GM11168 (cell line): ENCODE measurements around the gene NTM.

Experiments
- in situ Hi-C: fragments of 300-500 bp; cut with MboI; formaldehyde crosslinking; loops from one replicate; pipeline ENCODE4 v1.12.0; 2022; ENCODE audit warnings: low sequenced_read_pairs; ENCODE audit not compliant: unreplicated experiment

NTM gene

DNA sequence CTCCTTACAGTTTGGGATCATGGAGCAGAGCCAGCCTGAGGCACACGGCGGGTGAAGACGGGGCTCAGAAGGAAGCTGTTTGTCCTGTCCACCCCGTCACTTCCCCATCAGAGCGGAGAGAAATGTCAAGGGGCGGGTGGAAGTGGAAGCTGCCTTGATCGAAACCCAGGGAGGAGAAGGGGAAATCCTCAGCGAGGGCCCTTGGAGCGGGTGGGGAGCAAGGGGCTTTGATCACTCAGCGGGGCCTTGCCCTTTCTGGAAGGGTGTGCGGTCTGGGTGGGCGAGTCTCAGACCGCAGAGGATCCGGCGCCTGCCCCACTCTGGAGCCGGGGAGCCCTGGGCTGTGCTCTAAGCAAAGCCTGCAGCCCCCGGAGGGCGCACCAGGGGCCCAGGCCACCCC lies 320.4 kb downstream of the NTM start:
- in situ Hi-C loops = no loop called here

DNA sequence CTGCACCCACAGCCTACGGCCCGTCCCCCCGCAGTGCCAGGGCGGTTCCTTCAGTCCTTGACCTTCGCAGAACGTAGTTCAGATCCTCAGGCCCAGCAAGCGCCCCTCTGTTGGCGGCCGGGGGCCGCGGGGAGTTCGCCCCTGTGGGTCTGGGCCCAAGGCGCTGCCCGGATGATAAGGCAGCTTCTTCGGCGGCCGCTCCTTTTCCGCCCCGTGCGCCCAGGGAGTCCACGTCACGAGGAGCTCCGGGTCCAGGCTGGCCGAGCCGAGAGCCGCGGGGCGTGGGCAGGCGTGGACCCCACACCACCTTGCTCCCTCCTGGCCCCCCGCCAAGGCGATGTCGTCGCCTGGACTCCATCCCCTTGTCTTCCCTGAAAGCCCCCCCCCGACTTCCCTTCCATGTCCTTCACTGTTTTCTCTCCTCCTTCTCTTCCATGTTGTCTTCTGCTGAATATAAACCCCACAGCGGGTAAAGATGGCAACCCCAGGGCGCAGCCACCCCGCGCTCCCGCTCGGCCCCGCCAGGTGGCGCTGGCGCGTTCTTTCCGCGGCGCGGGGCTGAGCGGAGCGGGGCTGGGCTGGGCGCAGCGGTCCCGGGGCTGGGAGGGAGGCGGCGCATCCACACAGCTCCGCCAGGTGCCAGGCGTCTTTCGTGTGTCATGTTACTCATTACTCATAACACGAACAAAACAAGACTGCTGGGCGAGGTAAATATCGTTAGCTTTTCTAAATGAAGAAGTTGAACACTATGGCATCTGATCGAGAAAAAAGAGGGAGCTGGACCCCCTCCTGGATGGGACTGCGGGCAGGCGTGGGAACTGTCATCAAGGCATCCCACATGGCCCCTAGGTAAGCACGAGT lies 321.0 kb downstream of the NTM start:
- in situ Hi-C loops = no loop called here

GRCh38 chr11:131692151-131692550 lies 321.7 kb downstream of the NTM start:
- in situ Hi-C loops = no loop called here

GRCh38 chr11:131692961-131693360 lies 322.5 kb downstream of the NTM start:
- in situ Hi-C loops = no loop called here

DNA sequence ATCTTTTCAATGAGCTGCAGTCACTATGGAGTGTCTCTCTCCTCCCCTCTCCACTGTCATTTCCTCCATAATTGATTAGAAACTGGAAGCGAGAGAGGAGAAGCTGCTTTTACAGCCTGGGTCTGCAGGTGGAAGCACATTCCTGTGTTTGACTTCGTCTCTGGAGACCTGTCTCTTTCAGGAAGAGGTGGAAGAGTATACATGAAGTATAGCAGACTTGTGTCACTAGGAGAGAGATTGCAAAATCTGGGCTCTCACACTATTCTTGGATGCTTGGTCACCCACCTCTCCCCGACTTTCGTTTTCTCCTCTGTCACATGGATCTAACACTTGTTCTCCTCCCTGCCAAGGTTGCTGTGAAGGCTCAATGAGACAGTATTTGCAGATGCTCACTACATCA lies 323.3 kb downstream of the NTM start:
- in situ Hi-C loops = no loop called here

GRCh38 chr11:131694526-131695424 lies 324.4 kb downstream of the NTM start:
- in situ Hi-C loops = no loop called here

- in situ Hi-C loops = no loop called here
These were observed 325.5 kb downstream of the NTM start for GRCh38 chr11:131695889-131696429.

GRCh38 chr11:131696690-131697089 lies 326.3 kb downstream of the NTM start:
- in situ Hi-C loops = no loop called here

DNA sequence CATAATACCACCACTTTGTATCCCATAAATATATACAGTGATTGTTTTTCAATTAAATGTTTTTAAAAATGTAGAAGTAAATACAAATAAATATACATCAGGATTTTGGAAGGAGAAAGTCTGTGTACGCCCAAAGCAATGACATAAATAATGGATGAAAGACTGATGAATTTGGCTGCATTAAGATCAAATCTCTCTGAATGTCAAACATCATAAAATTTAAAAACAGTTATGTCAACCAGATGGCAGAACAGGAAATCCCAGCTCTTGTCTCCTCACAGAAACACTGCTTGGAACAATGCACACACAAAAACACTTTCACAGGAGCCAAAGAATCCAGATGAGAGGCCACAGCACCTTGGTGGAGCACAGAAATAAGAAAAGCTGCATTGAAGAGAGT lies 332.9 kb downstream of the NTM start:
- in situ Hi-C loops = no loop called here

GRCh38 chr11:131704682-131705081 lies 334.3 kb downstream of the NTM start:
- in situ Hi-C loops = no loop called here

GRCh38 chr11:131710511-131710910 lies 340.1 kb downstream of the NTM start:
- in situ Hi-C loops = no loop called here

DNA sequence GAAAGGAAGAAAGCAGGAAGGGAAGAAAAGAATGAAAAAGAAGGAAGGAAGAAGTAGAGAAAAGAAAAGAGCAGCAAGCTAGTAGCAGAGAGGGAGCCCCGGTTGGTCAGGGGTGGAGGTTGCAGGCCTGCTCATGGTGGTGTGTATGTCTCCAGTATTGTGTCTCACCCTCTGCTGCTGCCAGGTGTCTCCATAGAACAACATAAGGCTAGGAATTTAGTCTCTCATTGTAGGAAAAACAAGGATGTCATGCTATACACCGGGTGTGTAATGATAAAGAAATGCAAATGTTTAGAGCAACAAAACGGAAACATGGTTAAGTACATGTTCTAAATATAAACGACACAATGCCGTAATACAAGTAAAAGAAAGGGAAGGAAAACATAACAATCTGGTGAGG lies 342.5 kb downstream of the NTM start:
- in situ Hi-C loops = no loop called here

GRCh38 chr11:131713529-131714134 lies 343.2 kb downstream of the NTM start:
- in situ Hi-C loops = no loop called here

DNA sequence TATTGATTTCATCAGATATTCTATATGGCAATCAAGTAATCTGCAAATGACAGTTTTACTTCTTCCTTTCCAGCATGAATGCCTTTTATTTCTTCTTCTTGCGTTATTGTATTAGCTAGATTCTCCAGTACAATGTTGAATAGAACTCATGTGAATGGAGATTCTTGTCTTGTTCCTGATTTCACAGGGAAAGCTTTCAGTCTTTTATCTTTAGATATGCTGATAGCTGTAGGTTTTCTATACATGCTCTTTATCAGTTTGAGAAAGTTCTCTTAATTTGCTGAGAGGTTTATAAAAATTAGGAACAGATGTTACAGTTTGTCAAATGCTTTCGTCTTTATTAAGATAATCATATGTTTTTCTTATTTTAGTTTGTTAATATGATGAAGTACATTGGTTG lies 347.2 kb downstream of the NTM start:
- in situ Hi-C loops = no loop called here

DNA sequence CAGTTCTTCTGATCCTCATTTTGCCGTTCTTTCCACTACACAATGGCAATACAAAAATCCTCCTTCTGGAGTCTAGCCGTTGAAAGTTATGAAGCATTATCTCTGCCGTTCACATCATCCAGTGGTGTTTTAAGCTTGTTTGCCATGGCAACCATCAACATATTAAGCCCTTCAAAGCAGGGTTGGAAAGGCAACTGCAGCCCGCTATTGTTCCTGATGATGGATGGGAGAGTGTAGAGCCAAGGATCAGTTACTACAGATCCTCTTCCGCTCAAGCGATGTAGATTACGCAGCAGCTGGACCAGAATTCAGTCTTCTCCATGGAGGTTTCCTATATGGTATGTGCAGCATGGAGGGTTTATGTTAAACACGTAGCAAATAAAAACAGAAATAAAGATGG lies 352.7 kb downstream of the NTM start:
- in situ Hi-C loops = no loop called here

DNA sequence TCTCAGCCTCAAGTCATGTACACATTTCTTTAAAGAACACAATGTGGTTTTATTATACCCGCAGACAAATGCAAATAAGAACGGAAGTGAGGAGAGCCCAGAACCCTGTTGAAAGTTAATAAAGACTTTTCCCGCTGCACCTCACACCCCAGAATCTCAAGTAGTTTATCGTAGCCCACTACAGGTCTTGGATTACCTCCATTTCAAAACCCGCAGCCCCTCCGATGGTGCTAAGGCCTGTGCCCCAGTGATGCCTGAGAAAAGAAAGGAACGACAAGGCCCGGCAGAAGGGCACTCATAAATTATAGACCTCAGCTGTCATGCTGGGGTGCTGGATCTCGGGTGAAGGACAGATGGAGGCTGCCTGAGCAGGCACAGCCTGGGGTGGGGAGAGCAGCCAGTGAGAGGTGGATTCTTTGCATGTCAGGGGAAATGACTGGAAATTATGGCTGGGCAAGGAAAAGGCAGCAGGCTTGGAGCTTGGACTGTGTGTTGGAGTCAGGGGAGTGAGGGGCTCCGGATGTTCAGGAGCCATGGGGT lies 354.1 kb downstream of the NTM start:
- in situ Hi-C loops = no loop called here

- in situ Hi-C loops = no loop called here
These were observed 364.5 kb downstream of the NTM start for GRCh38 chr11:131734871-131735270.

- in situ Hi-C loops = no loop called here
These were observed 366.9 kb downstream of the NTM start for GRCh38 chr11:131737357-131737756.

GRCh38 chr11:131739243-131739882 lies 368.9 kb downstream of the NTM start:
- in situ Hi-C loops = no loop called here

- in situ Hi-C loops = no loop called here
These were observed 374.4 kb downstream of the NTM start for GRCh38 chr11:131744847-131745246.
